IMR-90 (cell line): Measurements from ENCODE around the gene KLK13. TPM values are rescaled to one million over a fixed set of nuclear protein-coding genes. Genes with fewer than 3 reads are reported as not detected.

Experiments
- ATAC-seq: fragments of 200-7000 bp; cut with Tn5 transposase; 2 replicates; pipeline ENCODE4 v1.9.1; 2020; ENCODE audit warnings: low read depth, mild to moderate bottlenecking, moderate library complexity
- BruUV-seq: library from RNA; stranded (reverse); fragments of 400-500 nt; replicated peaks from 2 replicates; lab custom pipeline; 2021; lab: Mats Ljungman, UMichigan
- CTCF ChIA-PET: fragments of 300-600 bp; formaldehyde crosslinking; extraction: SDS; loops from one replicate; lab custom pipeline; 2021; ENCODE audit warnings: antibody characterized with exemption; lab: Yijun Ruan, JAX
- POLR2A ChIA-PET: fragments of 300-600 bp; sonication (Branson Sonifier 250); formaldehyde crosslinking; loops from one replicate; lab custom pipeline; 2022; ENCODE audit warnings: antibody characterized with exemption; ENCODE audit not compliant: unreplicated experiment; lab: Charles Lee
- DNase-seq: peaks from one replicate; pipeline ENCODE4 v3.0.0; 2013
- H2AFZ ChIP-seq: replicated peaks from 2 replicates; pipeline ENCODE3; 2013; ENCODE audit warnings: low read length, mild to moderate bottlenecking; ENCODE audit not compliant: poor library complexity
- H2AK5ac ChIP-seq: 2 replicates; pipeline ENCODE4 v1.6.1; 2013; ENCODE audit warnings: low read depth, low read length, inconsistent platforms
- H2AK9ac ChIP-seq: replicated peaks from 2 replicates; pipeline ENCODE3; 2013; ENCODE audit warnings: mild to moderate bottlenecking, low read depth, low read length, moderate library complexity; ENCODE audit not compliant: poor library complexity
- H2BK120ac ChIP-seq: 2 replicates; pipeline ENCODE4 v1.6.1; 2013; ENCODE audit warnings: low read depth, low read length, inconsistent platforms
- H2BK15ac ChIP-seq: 3 replicates; pipeline ENCODE4 v1.6.1; 2013; ENCODE audit warnings: low read depth, low read length, inconsistent platforms
- H2BK20ac ChIP-seq: 2 replicates; pipeline ENCODE4 v1.6.1; 2013; ENCODE audit warnings: low read depth, mild to moderate bottlenecking, inconsistent platforms, low read length, moderate library complexity
- H2BK5ac ChIP-seq: 2 replicates; pipeline ENCODE4 v1.6.1; 2013; ENCODE audit warnings: mild to moderate bottlenecking, low read depth, low read length, inconsistent platforms; ENCODE audit not compliant: poor library complexity, severe bottlenecking
- H3K14ac ChIP-seq: replicated peaks from 2 replicates; pipeline ENCODE4 v1.6.1; 2013; ENCODE audit warnings: low read depth, low read length, inconsistent platforms
- H3K18ac ChIP-seq: 2 replicates; pipeline ENCODE4 v1.6.1; 2013; ENCODE audit warnings: low read depth, low read length, control low read depth
- H3K23ac ChIP-seq: 2 replicates; pipeline ENCODE4 v1.6.1; 2013; ENCODE audit warnings: low read depth, low read length, inconsistent platforms
- H3K27ac ChIP-seq: 2 replicates; pipeline ENCODE4 v1.5.1; 2013; ENCODE audit warnings: mild to moderate bottlenecking, control low read depth, low read length; ENCODE audit not compliant: insufficient read depth
- H3K27me3 ChIP-seq: 2 replicates; pipeline ENCODE4 v1.6.1; 2013; ENCODE audit warnings: low read length; ENCODE audit not compliant: control insufficient read depth, insufficient read depth
- H3K36me3 ChIP-seq: 2 replicates; pipeline ENCODE4 v1.6.1; 2013; ENCODE audit warnings: low read length, mixed read lengths; ENCODE audit not compliant: control insufficient read depth, insufficient read depth
- H3K4ac ChIP-seq: 2 replicates; pipeline ENCODE4 v1.6.1; 2013; ENCODE audit warnings: low read depth, low read length, inconsistent platforms
- H3K4me1 ChIP-seq: 2 replicates; pipeline ENCODE4 v1.6.1; 2013; ENCODE audit warnings: low read length, mixed read lengths; ENCODE audit not compliant: control insufficient read depth, insufficient read depth
- H3K4me2 ChIP-seq: 2 replicates; pipeline ENCODE4 v1.6.1; 2013; ENCODE audit warnings: low read depth, mild to moderate bottlenecking, control low read depth, low read length, moderate library complexity
- H3K4me3 ChIP-seq: 2 replicates; pipeline ENCODE4 v1.5.1; 2013; ENCODE audit warnings: low read depth, mild to moderate bottlenecking, control low read depth, low read length, moderate library complexity; ENCODE audit not compliant: insufficient read depth
- H3K56ac ChIP-seq: 2 replicates; pipeline ENCODE4 v1.6.1; 2013; ENCODE audit warnings: low read length, inconsistent platforms; ENCODE audit not compliant: insufficient read depth; ENCODE audit errors: extremely low read depth
- H3K79me1 ChIP-seq, 2 experiments: 2 replicates each; pipeline ENCODE4 v1.6.1; 2013; ENCODE audit warnings: low read length in 2 of 2, inconsistent platforms in 1 of 2, low read depth in 1 of 2
- H3K9ac ChIP-seq: 2 replicates; pipeline ENCODE4 v1.6.1; 2013; ENCODE audit warnings: low read depth, low read length, control low read depth
- H3K9me1 ChIP-seq: 2 replicates; pipeline ENCODE4 v1.6.1; 2013; ENCODE audit warnings: low read length, inconsistent platforms; ENCODE audit not compliant: insufficient read depth
- H3K9me3 ChIP-seq: 2 replicates; pipeline ENCODE4 v1.6.1; 2013; ENCODE audit warnings: low read length; ENCODE audit not compliant: control insufficient read depth, insufficient read depth
- H4K20me1 ChIP-seq: 2 replicates; pipeline ENCODE4 v1.6.1; 2013; ENCODE audit warnings: low read length, inconsistent platforms; ENCODE audit not compliant: insufficient read depth
- H4K5ac ChIP-seq: 2 replicates; pipeline ENCODE4 v1.6.1; 2013; ENCODE audit warnings: mild to moderate bottlenecking, low read depth, low read length, control low read depth
- H4K8ac ChIP-seq, 2 experiments: 2 replicates each; pipeline ENCODE4 v1.6.1; 2013; ENCODE audit warnings: low read depth in 2 of 2, low read length in 2 of 2, control low read depth in 1 of 2, inconsistent platforms in 1 of 2
- H4K91ac ChIP-seq: 2 replicates; pipeline ENCODE4 v1.6.1; 2013; ENCODE audit warnings: low read depth, low read length, inconsistent platforms; ENCODE audit not compliant: insufficient read depth
- BHLHE40 ChIP-seq: fragments of 150-350 bp; IDR thresholded peaks from 2 replicates; pipeline ENCODE4 v1.6.1; 2016; ENCODE audit warnings: mild to moderate bottlenecking, low read depth, low read length
- CEBPB ChIP-seq: IDR thresholded peaks from 2 replicates; pipeline ENCODE4 v1.6.1; 2012; ENCODE audit warnings: low read depth, low read length, improper control_type of control experiment
- CHD1 ChIP-seq: IDR thresholded peaks from 2 replicates; pipeline ENCODE4 v1.6.1; 2012; ENCODE audit warnings: low read depth, low read length, improper control_type of control experiment
- FOS ChIP-seq: fragments of 150-350 bp; IDR thresholded peaks from 2 replicates; pipeline ENCODE4 v1.6.1; 2016; ENCODE audit warnings: low read depth, low read length
- MAFK ChIP-seq: IDR thresholded peaks from 2 replicates; pipeline ENCODE4 v1.6.1; 2012; ENCODE audit warnings: low read depth, low read length, improper control_type of control experiment
- MAZ ChIP-seq: IDR thresholded peaks from 2 replicates; pipeline ENCODE4 v1.6.1; 2012; ENCODE audit warnings: low read depth, mild to moderate bottlenecking, low read length, improper control_type of control experiment, moderate library complexity, borderline replicate concordance
- MXI1 ChIP-seq: IDR thresholded peaks from 2 replicates; pipeline ENCODE4 v1.6.1; 2012; ENCODE audit warnings: low read depth, mild to moderate bottlenecking, low read length, moderate library complexity, borderline replicate concordance
- NFE2L2 ChIP-seq: fragments of 150-350 bp; IDR thresholded peaks from 2 replicates; pipeline ENCODE4 v1.6.1; 2016; ENCODE audit warnings: low read depth, mild to moderate bottlenecking, low read length
- POLR2A ChIP-seq: IDR thresholded peaks from 2 replicates; pipeline ENCODE4 v1.6.1; 2012; ENCODE audit warnings: mild to moderate bottlenecking, low read depth, low read length
- RAD21 ChIP-seq: IDR thresholded peaks from 2 replicates; pipeline ENCODE4 v1.6.1; 2012; ENCODE audit warnings: low read length, improper control_type of control experiment
- RCOR1 ChIP-seq: IDR thresholded peaks from 2 replicates; pipeline ENCODE4 v1.6.1; 2012; ENCODE audit warnings: mild to moderate bottlenecking, low read length, improper control_type of control experiment; ENCODE audit not compliant: insufficient replicate concordance
- RFX5 ChIP-seq: IDR thresholded peaks from 2 replicates; pipeline ENCODE4 v1.8.0; 2012; ENCODE audit warnings: low read depth, mild to moderate bottlenecking, low read length, moderate library complexity
- SMC3 ChIP-seq: fragments of 150-350 bp; IDR thresholded peaks from 2 replicates; pipeline ENCODE4 v1.6.1; 2016; ENCODE audit warnings: low read depth, mild to moderate bottlenecking, antibody characterized with exemption, low read length, moderate library complexity
- WGBS, 2 experiments: methylation state at CpG; one replicate each; pipeline versions ENCODE4 v1.1.5 to v1.1.7; 2013; ENCODE audit warnings: missing lambda C conversion rate in 2 of 2; ENCODE audit not compliant: insufficient read length in 1 of 2; ENCODE audit errors: extremely low coverage in 2 of 2; 5-methylcytosine and 5-hydroxymethylcytosine counted together
- dilution Hi-C: fragments of 300-500 bp; cut with HindIII; formaldehyde crosslinking; loops from one replicate; pipeline ENCODE4 v1.14.3; 2018; ENCODE audit warnings: low sequenced_read_pairs; ENCODE audit not compliant: unreplicated experiment
- in situ Hi-C: fragments of 300-500 bp; cut with MboI; formaldehyde crosslinking; loops from 3 replicates; pipeline ENCODE4 v1.14.3; 2019; ENCODE audit warnings: low sequenced_read_pairs, inconsistent platforms, mixed read lengths
- intact Hi-C: fragments of 100-400 bp; cut with micrococcal nuclease; formaldehyde crosslinking; loops from 2 replicates; pipeline ENCODE4 v1.10.0; 2022
- polyA plus RNA-seq, 3 experiments: library from polyadenylated mRNA; depleted of rRNA; stranded (reverse); fragments of >200 nt; gene quantifications; 2 replicates each; pipeline ENCODE4 v1.2.3, GENCODE V29; 2012; ENCODE audit warnings: low replicate concordance in 1 of 3
- total RNA-seq: library from RNA; depleted of rRNA; stranded (reverse); fragments of >200 nt; gene quantifications from 2 replicates; pipeline ENCODE4 v1.2.3, GENCODE V29; 2012
- TF ChIP-seq, protein P1 (sequence below): fragments of 150-350 bp; IDR thresholded peaks from 2 replicates; pipeline ENCODE4 v1.6.1; 2017; ENCODE audit warnings: mild to moderate bottlenecking, antibody characterized with exemption, low read length, low read depth
- TF ChIP-seq, protein P2 (sequence below): conservative IDR thresholded peaks from 2 replicates; pipeline ENCODE4 v1.5.1; 2012; ENCODE audit warnings: mild to moderate bottlenecking, low read depth, low read length, improper control_type of control experiment
- TF ChIP-seq, protein P3 (sequence below): fragments of 150-350 bp; IDR thresholded peaks from 2 replicates; pipeline ENCODE4 v1.6.1; 2016; ENCODE audit warnings: low read depth, mild to moderate bottlenecking, low read length, moderate library complexity, borderline replicate concordance

KLK13 gene
- total and polyA plus RNA-seq, 2 of the 4 experiments (the other 2 are of a cell fraction), result not detected

DNA sequence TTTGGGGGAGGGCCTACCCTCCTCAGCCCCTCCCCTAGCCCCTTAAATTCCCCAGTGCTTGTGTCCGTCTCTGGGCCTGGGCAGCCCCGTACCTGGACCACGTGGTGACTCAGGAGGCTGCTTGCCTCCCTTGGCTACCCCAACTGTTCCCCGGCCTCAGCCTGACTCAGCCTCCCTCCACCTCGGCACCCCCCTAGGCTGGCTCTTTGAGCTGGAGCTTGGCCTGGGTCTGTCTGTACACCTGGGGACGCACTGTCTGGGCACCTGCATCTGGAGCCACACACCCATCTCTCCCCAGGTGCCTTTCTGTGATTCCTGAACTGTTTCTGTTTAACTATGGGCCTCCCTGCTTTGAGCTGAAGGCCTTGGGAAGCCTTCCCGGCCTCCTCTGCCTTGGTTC is 19.6 kb upstream of the KLK13 start:
- WGBS, 2 experiments, result no CpG with 5 or more reads among the region's 7 CpGs
- in situ Hi-C loops, result no loop called here
- no peak overlapping the region for H3K4me3 ChIP-seq

More for the DNA sequence above, 19.6 kb upstream of the KLK13 start:
- H3K14ac ChIP-seq, result no peak overlapping the region
- no peak overlapping the region for H3K27ac ChIP-seq
- no peak overlapping the region for H2BK120ac ChIP-seq
- TF ChIP-seq SMC3 (no peak), POLR2A (no peak), RFX5 (no peak), RAD21 (no peak), FOS (no peak), MXI1 (no peak), MAFK (no peak), BHLHE40 (no peak), CEBPB (no peak), CHD1 (no peak), RCOR1 (no peak), MAZ (no peak), NFE2L2 (no peak)
- TF ChIP-seq, protein P1, sequence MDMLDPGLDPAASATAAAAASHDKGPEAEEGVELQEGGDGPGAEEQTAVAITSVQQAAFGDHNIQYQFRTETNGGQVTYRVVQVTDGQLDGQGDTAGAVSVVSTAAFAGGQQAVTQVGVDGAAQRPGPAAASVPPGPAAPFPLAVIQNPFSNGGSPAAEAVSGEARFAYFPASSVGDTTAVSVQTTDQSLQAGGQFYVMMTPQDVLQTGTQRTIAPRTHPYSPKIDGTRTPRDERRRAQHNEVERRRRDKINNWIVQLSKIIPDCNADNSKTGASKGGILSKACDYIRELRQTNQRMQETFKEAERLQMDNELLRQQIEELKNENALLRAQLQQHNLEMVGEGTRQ, result no peak
- TF ChIP-seq, protein P2, sequence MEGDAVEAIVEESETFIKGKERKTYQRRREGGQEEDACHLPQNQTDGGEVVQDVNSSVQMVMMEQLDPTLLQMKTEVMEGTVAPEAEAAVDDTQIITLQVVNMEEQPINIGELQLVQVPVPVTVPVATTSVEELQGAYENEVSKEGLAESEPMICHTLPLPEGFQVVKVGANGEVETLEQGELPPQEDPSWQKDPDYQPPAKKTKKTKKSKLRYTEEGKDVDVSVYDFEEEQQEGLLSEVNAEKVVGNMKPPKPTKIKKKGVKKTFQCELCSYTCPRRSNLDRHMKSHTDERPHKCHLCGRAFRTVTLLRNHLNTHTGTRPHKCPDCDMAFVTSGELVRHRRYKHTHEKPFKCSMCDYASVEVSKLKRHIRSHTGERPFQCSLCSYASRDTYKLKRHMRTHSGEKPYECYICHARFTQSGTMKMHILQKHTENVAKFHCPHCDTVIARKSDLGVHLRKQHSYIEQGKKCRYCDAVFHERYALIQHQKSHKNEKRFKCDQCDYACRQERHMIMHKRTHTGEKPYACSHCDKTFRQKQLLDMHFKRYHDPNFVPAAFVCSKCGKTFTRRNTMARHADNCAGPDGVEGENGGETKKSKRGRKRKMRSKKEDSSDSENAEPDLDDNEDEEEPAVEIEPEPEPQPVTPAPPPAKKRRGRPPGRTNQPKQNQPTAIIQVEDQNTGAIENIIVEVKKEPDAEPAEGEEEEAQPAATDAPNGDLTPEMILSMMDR, result no peak
- TF ChIP-seq, protein P3, sequence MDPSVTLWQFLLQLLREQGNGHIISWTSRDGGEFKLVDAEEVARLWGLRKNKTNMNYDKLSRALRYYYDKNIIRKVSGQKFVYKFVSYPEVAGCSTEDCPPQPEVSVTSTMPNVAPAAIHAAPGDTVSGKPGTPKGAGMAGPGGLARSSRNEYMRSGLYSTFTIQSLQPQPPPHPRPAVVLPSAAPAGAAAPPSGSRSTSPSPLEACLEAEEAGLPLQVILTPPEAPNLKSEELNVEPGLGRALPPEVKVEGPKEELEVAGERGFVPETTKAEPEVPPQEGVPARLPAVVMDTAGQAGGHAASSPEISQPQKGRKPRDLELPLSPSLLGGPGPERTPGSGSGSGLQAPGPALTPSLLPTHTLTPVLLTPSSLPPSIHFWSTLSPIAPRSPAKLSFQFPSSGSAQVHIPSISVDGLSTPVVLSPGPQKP, result no peak
- no peak overlapping the region for H2AK9ac ChIP-seq
- no peak for ATAC-seq
- no peak overlapping the region for H2BK15ac ChIP-seq
- no peaks in the 10 kb centered on the region for H4K20me1 ChIP-seq
- H3K18ac ChIP-seq, result no peak overlapping the region
- intact Hi-C loops (no loop called here), dilution Hi-C loops (no loop called here)
- H3K56ac ChIP-seq, result no peak overlapping the region
- H4K8ac ChIP-seq, result no peak overlapping the region
- no TSS peak for BruUV-seq
- H3K9ac ChIP-seq, result no peak overlapping the region
- H3K27me3 ChIP-seq, result no peaks in the 10 kb centered on the region
- no peaks in the 10 kb centered on the region for H3K79me1 ChIP-seq
- ChIA-PET CTCF (no interaction called here), POLR2A (no interaction called here)
- peak overlapping the region; percentile 32 for H2AFZ ChIP-seq
- DNase-seq, result no peak
- H4K5ac ChIP-seq, result no peak overlapping the region
- H2BK20ac ChIP-seq, result no peak overlapping the region
- H3K9me1 ChIP-seq, result no peaks in the 10 kb centered on the region
- H2AK5ac ChIP-seq, result no peak overlapping the region
- no peak overlapping the region for H3K4me2 ChIP-seq
- H2BK5ac ChIP-seq, result no peak overlapping the region
- H3K4me1 ChIP-seq, result no peaks in the 10 kb centered on the region
- H4K91ac ChIP-seq, result no peak overlapping the region
- H3K23ac ChIP-seq, result no peak overlapping the region
- H3K36me3 ChIP-seq, result no peaks in the 10 kb centered on the region
- H3K9me3 ChIP-seq, result no peaks in the 10 kb centered on the region; the same call in 1 of the 2 replicates
- no peak overlapping the region for H3K4ac ChIP-seq
